Parathyroid adenoma (tissue), 2 donors: ENCODE results near the gene PCNX2.
"Not testable (repeated sequence)": the region's sequence is repeated elsewhere in the genome, so short reads cannot be mapped to it uniquely, and the experiment has no call there.

ENCODE experiments used
- H2AFZ ChIP-seq: fragments of 300-600 bp; sonication (generic); one replicate; pipeline ENCODE4 v1.7.0; 2017; ENCODE audit warnings: antibody characterized with exemption, mild to moderate bottlenecking
- H3K27ac ChIP-seq: fragments of 300-600 bp; sonication (generic); one replicate; pipeline ENCODE4 v1.7.0; 2017
- H3K27me3 ChIP-seq: fragments of 300-600 bp; sonication (generic); one replicate; pipeline ENCODE4 v1.7.0; 2017; ENCODE audit warnings: low read length; ENCODE audit not compliant: control insufficient read depth, insufficient read depth
- H3K36me3 ChIP-seq: fragments of 300-600 bp; sonication (generic); one replicate; pipeline ENCODE4 v1.7.0; 2017; ENCODE audit warnings: low read length; ENCODE audit not compliant: control insufficient read depth, insufficient read depth
- H3K4me1 ChIP-seq: fragments of 300-600 bp; sonication (generic); one replicate; pipeline ENCODE4 v1.7.0; 2017; ENCODE audit warnings: control low read depth
- H3K4me2 ChIP-seq: fragments of 300-600 bp; sonication (generic); one replicate; pipeline ENCODE4 v1.7.0; 2017; ENCODE audit warnings: low read length
- H3K4me3 ChIP-seq: fragments of 300-600 bp; sonication (generic); one replicate; pipeline ENCODE4 v1.7.0; 2017; ENCODE audit warnings: low read depth, low read length
- H3K79me2 ChIP-seq: fragments of 300-600 bp; sonication (generic); one replicate; pipeline ENCODE4 v1.7.0; 2017; ENCODE audit warnings: control low read depth
- H3K9ac ChIP-seq: fragments of 300-600 bp; sonication (generic); one replicate; pipeline ENCODE4 v1.7.0; 2017; ENCODE audit warnings: mild to moderate bottlenecking
- H3K9me3 ChIP-seq: fragments of 300-600 bp; sonication (generic); one replicate; pipeline ENCODE4 v1.7.0; 2017; ENCODE audit warnings: low read length; ENCODE audit not compliant: control insufficient read depth
- CTCF ChIP-seq: fragments of 300-600 bp; sonication (generic); IDR thresholded peaks from one replicate; pipeline ENCODE4 v1.7.0; 2017; ENCODE audit warnings: antibody characterized with exemption, mild to moderate bottlenecking
- donor health status: primary hyperparathyroidism.

PCNX2 gene

GRCh38 chr1:233006108-233006507 lies 289.4 kb downstream of the PCNX2 start:
- Histone ChIP-seq H3K4me1 (no peaks in the 10 kb centered on the region), H3K4me2 (no peak overlapping the region)

GRCh38 chr1:233005703-233006102 lies 289.8 kb downstream of the PCNX2 start:
- H2AFZ ChIP-seq: no peak overlapping the region
- no peaks in the 10 kb centered on the region for H3K79me2 ChIP-seq
- H3K4me3 ChIP-seq: no peak overlapping the region
- H3K27me3 ChIP-seq: no peaks in the 10 kb centered on the region
- no peak for TF ChIP-seq CTCF
- no peaks in the 10 kb centered on the region for H3K4me1 ChIP-seq
- no peaks in the 10 kb centered on the region for H3K36me3 ChIP-seq
- no peak overlapping the region for H3K27ac ChIP-seq
- no peak overlapping the region for H3K4me2 ChIP-seq
- H3K9me3 ChIP-seq: no peaks in the 10 kb centered on the region
- H3K9ac ChIP-seq: no peak overlapping the region

More at GRCh38 chr1:233006108-233006507, 289.4 kb downstream of the PCNX2 start:
- H3K36me3 ChIP-seq: no peaks in the 10 kb centered on the region
- no peak overlapping the region for H3K27ac ChIP-seq
- H3K9ac ChIP-seq: no peak overlapping the region
- no peaks in the 10 kb centered on the region for H3K79me2 ChIP-seq
- H3K27me3 ChIP-seq: no peaks in the 10 kb centered on the region
- H3K9me3 ChIP-seq: no peaks in the 10 kb centered on the region
- H3K4me3 ChIP-seq: no peak overlapping the region
- no peak for TF ChIP-seq CTCF
- H2AFZ ChIP-seq: no peak overlapping the region

DNA sequence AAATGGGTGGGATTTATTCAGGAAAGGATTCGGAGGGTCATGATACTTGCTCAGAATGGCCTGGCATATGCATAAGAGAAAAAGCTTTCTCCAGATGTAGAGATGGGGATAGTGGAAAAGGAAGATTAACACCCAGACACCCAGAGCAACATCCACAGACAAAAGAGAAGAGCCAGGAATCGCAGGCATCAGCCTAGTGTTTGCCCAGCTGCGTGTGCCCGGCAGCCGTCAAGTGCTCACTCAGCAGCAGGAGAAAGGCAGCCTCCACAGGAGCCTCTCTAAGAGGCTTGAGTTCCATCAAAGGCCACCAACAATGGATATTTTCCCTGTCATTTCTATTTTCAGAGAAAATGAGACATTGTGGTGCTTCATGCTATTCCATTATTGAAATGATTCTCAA lies 290.4 kb downstream of the PCNX2 start:
- H3K4me1 ChIP-seq: no peaks in the 10 kb centered on the region

GRCh38 chr1:233004451-233004850 lies 291.1 kb downstream of the PCNX2 start:
- Histone ChIP-seq H3K4me2 (no peak overlapping the region), H3K4me3 (no peak overlapping the region), H3K9me3 (no peaks in the 10 kb centered on the region), H2AFZ (no peak overlapping the region), H3K9ac (no peak overlapping the region), H3K27me3 (no peaks in the 10 kb centered on the region), H3K36me3 (no peaks in the 10 kb centered on the region), H3K79me2 (no peaks in the 10 kb centered on the region), H3K27ac (no peak overlapping the region), H3K4me1 (no peaks in the 10 kb centered on the region)
- no peak for TF ChIP-seq CTCF

More for the DNA sequence above, 290.4 kb downstream of the PCNX2 start:
- no peaks in the 10 kb centered on the region for H3K27me3 ChIP-seq
- no peaks in the 10 kb centered on the region for H3K79me2 ChIP-seq
- H3K9me3 ChIP-seq: no peaks in the 10 kb centered on the region
- no peak for TF ChIP-seq CTCF
- no peak overlapping the region for H3K27ac ChIP-seq
- H3K4me2 ChIP-seq: no peak overlapping the region
- no peak overlapping the region for H3K4me3 ChIP-seq
- H3K36me3 ChIP-seq: no peaks in the 10 kb centered on the region
- H3K9ac ChIP-seq: no peak overlapping the region
- H2AFZ ChIP-seq: no peak overlapping the region

DNA sequence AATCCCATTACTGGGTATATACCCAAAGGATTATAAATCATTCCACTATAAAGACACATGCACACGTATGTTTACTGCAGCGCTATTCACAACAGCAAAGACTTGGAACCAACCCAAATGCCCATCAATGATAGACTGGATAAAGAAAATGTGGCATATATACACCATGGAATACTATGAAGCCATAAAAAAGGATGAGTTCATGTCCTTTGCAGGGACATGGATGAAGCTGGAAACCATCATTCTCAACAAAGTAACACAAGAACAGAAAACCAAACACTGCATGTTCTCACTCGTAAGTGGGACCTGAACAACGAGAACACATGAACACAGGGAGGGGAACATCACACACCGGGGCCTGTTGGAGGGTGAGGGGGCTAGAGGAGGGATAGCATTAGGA lies 291.9 kb downstream of the PCNX2 start:
- not testable (repeated sequence) for H3K4me1 ChIP-seq, H3K27me3 ChIP-seq, H3K4me3 ChIP-seq, H3K4me2 ChIP-seq, H2AFZ ChIP-seq, H3K9me3 ChIP-seq, H3K79me2 ChIP-seq, H3K36me3 ChIP-seq, H3K9ac ChIP-seq, H3K27ac ChIP-seq
